IPS-18c (cell line): ENCODE results near the gene RAC2.
"Not testable (repeated sequence)": the region's sequence is repeated elsewhere in the genome, so short reads cannot be mapped to it uniquely, and the experiment has no call there.

ENCODE experiments used
- H3K4me3 ChIP-seq: 2 replicates; pipeline ENCODE4 v1.7.0; 2013; ENCODE audit warnings: low read depth, mild to moderate bottlenecking, low read length, moderate library complexity; ENCODE audit not compliant: insufficient read depth
- H3K9me3 ChIP-seq: one replicate; pipeline ENCODE4 v1.6.1; 2013; ENCODE audit warnings: mild to moderate bottlenecking, low read length, moderate library complexity; ENCODE audit not compliant: control insufficient read depth, insufficient read depth

RAC2 gene

DNA sequence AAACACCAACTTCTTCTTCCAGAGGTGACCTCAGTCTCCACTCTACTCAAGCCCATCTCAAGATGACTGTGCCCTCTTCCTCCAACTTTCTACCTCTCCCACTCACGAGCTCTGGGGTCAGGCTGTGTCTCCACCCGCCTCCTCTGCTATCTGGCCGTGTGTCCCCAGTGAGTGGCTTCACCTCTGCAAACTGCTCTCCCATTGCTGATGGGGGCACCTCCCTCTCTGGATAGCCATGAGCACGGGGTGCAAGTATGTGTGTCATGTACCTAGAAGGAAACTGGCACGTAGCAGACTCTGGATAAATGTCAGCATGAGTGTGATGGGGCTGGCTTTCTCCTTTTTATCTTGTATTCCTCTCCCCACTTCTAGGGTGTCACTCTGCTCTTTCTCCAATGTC is 18.3 kb upstream of the RAC2 start:
- H3K4me3 ChIP-seq: no peak overlapping the region
- no peaks in the 10 kb centered on the region for H3K9me3 ChIP-seq

DNA sequence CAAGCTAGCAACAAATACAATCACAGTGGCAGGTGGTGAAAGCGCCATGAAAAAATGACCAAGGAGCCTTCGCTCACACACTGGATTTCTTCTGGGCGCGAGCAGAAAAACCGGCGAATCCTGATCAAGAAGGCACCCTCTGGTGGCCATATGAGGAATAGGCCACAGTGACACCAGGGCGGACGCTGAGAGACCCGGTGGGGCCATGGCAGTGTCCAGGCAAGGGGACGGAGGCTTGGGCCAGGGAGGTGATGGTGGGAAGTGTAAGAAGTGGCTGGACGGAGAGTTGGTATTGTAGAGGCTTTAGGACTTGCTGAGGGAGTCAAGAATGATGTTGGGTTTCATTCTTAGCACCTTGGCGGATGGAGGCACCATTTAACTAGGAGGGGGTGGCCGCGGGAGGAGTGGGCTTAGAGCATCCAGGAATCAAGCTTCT is 16.9 kb upstream of the RAC2 start:
- Histone ChIP-seq H3K9me3 (no peaks in the 10 kb centered on the region), H3K4me3 (no peak overlapping the region)

DNA sequence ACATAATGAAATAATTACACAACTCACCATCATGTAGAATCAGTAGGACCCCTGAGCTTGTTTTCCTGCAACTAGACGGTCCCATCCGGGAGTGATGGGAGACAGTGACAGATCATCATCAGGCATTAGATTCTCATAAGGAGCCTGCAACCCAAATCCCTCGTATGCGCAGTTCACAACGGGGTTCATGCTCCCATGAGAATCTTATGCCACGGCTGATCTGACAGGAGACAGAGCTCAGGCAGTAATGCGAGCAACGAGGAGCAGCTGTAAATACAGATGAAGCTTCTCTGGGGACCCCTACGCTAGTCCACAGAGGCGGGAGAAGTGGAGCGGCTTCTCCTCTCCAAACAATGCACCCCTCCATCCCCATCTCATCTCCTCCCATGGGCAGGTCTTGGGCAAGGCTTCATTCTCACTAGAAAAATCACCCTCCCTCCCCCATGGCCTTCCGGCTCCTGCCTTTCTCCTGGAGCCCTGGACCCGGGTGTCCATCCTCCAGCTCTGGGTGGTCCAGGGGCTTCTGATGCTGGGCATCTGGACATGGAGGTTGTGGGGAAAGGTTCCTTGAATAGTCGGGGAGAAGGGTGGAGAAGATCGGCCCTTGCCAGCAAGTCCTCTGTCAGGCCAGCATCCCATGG is 16.2 kb upstream of the RAC2 start:
- Histone ChIP-seq H3K9me3 (no peaks in the 10 kb centered on the region), H3K4me3 (no peak overlapping the region)

DNA sequence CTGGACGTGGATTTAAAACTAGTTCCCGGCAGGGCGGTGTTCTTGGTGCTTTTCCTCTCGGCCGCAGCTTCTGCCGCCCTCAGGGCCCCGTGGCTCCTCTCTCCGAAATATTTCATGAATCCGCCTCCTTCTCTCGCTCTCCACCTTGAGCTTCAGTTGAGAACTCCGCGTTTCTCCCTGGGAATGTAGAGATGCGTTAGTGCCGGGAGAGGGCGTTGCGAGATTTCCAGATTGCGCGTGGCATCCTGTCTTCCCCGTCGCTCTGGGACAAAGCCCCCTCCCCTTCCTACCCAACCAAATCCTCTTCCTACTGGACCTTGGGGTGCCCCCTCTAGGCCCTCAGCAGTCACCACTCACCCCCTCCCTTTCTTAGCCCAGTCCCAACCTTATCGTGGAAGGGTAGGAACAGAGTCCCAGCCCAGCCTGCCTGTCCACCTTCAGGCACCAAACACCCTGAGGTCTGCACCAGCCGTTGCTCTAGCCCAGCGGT is 15.5 kb upstream of the RAC2 start:
- H3K4me3 ChIP-seq: no peak overlapping the region

DNA sequence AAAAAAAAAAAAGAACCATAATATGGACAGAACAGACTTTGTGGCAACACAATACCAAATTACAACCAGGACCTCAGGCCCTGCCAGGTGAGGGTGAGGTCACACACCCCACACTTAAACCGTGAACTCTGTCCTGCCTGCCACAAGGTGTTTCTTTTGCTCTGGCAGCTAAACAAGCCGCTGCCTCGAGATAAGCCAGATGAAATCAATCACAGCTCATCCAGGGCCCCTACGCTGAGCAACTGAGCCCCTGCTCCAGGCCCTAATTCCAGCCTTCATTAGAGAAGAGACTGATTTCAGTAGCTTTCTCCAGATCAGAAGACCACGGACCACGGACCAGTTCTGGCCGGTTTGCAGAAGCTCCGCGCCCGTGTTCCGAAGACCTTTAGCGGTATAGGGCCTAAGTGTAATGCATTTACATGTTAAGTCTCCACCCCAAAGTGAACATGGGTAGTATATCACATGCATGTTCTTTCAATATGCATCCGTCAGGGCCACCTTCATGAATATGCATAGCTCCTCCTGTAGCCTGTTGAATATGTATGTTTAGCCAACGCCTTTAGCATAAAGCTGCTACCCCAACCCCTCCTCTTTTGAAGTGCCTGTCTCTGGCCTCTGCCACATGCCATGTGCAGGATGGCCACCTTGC is 14.8 kb upstream of the RAC2 start:
- Histone ChIP-seq H3K9me3 (no peaks in the 10 kb centered on the region), H3K4me3 (no peak overlapping the region)

More for the DNA sequence above, 15.5 kb upstream of the RAC2 start:
- H3K9me3 ChIP-seq: no peaks in the 10 kb centered on the region

DNA sequence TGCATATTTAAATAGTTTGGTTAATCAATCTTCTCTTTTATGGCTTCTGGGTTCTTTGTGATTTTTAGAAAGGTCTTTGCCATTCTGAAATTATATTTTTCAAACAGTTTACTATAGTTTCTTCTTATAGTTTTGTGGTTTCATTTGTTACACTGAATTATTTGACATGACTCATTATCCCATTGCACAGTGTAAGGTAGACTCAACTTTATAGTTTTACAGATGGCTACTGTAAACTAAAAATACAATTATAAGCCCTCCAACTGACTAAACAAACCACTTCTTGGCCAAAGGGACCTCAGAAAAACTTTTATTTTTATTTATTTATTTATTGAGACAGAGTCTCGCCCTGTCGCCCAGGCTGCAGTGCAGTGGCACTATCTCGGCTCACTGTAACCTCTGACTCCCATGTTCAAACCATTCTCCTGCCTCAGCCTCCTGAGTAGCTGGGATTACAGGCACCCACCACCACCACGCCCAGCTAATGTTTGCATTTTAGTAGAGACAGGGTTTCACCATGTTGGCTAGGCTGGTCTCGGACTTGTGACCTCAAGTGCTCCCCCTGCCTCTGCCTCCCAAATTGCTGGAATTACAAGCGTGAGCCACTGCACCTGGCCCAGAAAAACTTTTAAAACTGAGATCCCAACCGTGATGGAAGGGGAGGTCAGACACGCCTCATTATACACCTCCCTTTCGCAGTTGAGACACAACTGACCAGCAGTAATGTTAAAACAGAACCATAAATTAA is 14.1 kb upstream of the RAC2 start:
- Histone ChIP-seq H3K4me3 (no peak overlapping the region), H3K9me3 (no peaks in the 10 kb centered on the region)

DNA sequence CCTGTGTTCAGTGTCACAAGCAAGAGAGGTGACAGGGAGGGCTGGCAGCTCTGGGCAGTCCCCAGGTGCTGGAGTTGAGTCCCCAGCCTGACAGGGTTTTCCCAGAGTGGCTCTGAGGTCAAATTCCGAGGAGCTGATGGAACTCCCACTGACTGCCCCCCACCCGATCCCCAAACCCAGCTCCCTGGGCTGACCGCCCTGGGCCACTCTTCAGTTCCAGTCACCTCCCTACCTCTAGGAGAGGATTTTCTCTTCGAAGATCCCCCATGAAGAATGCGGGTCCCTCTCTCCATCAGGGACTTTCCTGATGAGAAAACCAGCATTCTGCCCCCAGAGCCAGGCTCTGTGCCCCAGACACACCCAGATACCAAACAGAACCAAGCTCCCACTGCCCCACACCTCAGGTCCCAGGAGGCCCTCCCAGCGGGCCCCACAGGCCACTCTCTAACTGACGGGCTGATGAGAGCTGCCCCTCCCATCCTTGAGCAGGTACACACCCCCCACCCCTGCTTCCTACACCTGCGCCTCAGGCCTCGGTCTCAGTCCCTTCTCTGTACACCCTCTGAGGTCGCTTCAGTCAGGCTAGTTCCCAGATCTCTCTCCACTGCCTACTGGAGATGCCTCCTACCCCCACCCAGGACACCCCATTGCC is 12.1 kb upstream of the RAC2 start:
- Histone ChIP-seq H3K4me3 (no peak overlapping the region), H3K9me3 (no peaks in the 10 kb centered on the region)

DNA sequence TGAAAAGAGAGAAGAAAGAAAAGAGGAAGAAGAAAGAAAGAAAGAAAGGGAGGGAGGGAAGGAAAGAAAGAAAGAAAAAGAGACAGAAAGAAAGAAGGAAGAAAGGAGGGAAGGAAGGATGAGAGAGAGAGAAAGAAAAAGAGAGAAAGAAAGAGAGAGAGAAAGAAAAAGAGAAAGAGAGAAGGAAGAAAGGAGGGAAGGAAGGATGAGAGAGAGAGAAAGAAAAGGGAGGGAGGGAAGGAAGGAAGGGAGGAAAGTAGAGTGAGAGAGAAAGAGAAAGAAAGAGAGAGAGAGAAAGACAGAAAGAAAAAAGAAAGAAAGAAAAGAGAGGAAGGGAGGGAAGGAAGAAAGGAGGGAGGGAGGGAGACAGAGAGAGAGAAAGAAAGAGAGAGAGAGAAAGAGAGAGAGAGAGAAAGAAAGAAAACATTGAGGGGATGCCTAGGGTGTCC is 11.5 kb upstream of the RAC2 start:
- Histone ChIP-seq H3K9me3 (no peaks in the 10 kb centered on the region), H3K4me3 (no peak overlapping the region)

DNA sequence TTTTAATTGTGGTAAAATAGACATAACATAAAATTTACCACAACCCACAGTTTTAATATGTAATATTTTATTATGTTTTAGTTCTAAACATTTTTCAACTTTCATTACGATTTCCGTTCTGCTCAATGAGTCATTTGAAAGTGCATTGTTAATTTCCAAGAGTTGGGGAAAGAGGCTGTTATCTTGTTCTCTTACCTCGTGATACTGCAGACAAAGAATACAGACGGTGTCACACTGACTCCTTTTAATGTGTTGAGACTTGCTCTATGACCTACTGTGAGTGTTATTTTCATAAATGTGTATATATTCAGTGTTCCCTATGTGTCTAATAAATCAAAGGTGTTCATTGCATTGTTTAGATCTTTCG is 10.8 kb upstream of the RAC2 start:
- no peaks in the 10 kb centered on the region for H3K9me3 ChIP-seq
- H3K4me3 ChIP-seq: no peak overlapping the region

DNA sequence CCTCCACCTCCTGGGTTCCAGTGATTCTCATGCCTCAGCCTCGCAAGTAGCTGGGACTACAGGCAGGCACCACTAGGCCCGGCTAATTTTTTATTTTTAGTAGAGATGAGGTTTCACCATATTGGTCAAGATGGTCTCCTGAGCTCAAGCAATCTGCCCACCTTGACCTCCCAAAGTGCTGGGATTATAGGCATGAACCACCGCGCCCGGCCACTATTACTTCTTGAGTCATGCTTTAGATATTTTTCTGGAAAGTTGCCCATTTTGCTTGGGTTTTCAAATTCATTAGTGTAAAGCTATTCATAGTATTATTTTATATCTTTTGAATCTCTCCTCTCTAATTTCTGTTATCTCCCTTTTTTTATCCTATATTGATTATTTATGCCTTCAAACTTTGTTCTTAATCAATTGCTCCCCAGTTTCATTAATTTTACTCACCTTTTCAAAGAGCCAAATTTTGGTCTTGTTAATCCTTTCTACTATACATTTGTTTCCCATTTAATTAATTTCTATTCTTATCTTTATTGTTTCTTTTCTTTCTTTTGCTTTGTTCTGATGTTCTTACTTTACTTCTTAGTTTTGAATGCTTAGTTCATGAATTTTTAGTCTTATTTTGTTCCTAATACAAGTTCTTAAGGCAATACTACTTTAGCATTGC is 10.3 kb upstream of the RAC2 start:
- H3K9me3 ChIP-seq: no peaks in the 10 kb centered on the region
- H3K4me3 ChIP-seq: no peak overlapping the region

DNA sequence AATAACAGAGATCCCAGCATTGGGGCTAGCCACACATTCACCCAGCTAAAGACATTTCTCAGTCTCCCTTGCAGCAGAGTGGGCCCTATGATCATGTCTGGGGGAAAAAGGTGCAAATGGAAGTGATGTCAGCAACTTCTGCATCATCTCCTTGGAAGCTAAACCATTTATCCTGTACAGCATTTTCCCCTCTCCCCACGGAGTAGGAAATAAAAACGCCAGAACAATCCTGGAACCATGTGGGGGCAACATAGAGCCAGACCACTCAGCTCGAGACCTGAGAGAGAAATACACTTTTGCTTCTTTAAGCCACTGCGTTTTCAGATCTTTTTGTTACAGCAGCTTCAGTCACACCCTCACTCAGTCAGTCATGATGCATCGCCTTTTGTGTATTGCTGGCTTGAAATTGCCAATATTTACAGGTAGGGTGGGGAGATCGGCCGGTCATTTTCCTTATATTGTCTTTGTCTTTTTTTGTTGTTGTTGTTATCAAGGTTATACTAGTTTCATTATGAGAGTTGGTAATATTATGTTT is 9.1 kb upstream of the RAC2 start:
- Histone ChIP-seq H3K9me3 (no peaks in the 10 kb centered on the region), H3K4me3 (no peak overlapping the region)

DNA sequence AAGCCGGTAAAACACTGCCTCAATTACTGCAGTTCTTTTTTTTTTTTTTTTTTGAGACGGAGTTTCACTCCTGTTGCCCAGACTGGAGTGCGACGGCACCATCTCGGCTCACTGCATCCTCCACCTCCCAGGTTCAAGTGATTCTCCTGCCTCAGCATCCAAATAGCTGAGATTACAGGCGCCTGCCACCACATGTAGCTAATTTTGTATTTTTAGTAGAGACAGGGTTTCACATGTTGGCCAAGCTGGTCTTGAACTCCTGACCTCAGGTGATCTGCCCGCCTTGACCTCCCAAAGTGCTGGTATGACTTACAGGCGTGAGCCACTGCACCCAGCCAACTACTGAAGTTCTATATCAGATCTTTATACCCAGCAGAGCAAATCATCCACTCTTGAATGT is 7.8 kb upstream of the RAC2 start:
- not testable (repeated sequence) for H3K9me3 ChIP-seq, H3K4me3 ChIP-seq

DNA sequence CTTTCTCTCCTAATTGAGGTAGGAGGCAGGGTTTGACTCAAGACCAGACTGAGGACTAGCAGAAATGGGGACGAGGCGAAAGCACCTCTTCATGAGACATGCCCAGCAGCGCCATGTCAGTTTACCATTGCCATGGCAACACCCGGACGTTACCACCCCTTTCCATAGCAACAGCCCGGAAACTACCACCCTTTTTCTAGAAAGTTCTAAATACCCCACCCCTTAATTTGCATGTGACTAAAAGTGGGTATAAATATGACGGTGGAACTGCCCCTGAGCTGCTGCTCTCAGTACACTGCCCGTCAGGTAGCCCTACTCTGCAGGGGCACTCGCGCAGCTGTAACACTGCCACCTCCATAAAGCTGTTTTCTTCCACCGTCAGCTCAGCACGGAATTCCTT is 5.9 kb upstream of the RAC2 start:
- Histone ChIP-seq H3K9me3 (no peaks in the 10 kb centered on the region), H3K4me3 (no peak overlapping the region)

DNA sequence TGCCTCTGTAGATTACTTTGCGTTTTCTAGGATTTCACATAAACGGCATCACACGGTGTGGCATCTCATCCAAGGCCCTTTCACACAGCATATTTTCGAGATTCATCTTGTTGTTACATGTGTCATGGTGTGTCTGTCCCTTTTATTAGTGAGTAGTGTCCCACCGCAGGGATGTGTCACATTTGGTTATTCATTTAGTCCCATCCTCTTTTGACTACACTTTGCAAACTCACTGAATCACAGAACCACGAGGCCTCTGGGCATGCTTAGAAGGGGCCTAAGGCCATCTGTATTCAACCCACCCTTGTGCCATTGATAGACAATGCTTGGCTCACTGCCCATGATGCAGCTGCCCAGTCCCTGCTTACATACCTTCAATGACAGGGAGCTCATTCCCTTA is 4.2 kb upstream of the RAC2 start:
- no peaks in the 10 kb centered on the region for H3K9me3 ChIP-seq
- no peak overlapping the region for H3K4me3 ChIP-seq

DNA sequence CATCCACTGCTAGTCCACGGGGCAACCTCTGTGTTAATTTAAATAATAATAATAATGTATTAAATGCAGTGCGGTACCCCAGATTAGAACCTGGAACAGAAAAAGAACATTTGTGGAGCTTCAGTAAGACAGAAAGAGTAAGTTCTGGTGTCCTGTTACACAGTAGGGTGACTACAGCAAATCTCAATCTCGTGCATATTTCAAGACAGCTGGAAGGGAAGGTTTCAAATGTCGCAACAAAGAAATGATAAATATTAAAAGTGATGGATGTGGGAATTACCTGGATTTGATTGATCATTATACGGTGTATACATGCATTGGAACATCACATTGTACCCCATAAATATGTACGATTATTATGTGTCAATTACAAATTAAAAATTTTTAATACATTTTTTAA is 1.7 kb upstream of the RAC2 start:
- no peak overlapping the region for H3K4me3 ChIP-seq
- no peaks in the 10 kb centered on the region for H3K9me3 ChIP-seq

DNA sequence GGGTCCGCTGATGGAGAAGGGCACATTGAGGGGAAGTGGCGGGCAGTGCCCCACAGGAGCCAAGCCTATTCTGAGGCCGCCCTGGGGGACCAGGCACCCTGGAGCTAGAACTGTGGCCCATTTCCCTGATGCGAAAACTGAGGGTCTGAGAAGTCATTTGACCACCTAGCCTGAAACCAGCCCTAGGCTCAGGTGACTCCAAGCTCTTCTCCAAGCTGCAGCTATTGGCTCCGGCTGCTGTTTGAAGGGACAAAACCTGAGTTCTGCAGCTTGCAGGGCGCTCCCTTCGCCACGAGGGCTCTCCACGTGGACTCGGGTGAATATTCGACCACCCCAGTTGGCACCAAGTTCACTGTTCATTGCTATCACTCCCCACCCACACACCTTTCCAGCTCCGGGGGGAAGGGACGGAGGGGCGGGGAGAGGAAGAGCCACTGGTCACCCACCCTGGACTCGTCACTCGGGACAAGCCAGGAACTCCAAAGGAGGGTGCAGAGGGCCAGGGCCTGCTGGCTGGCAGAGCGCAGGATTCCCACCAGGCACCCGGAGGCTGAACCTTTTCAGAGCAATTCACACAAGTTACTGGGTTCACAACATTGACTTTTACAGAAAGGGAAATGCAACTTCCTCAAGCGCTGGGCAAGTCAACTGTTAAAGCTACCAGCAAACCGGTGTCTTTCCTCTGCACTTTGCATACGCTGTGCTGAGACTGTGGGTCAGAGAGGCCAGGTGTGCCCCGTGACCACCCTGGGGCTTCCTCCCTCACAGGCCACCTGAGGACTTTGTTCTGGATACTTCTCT is 1.1 kb upstream of the RAC2 start:
- no peak overlapping the region for H3K4me3 ChIP-seq

More for the DNA sequence above, 1.1 kb upstream of the RAC2 start:
- no peaks in the 10 kb centered on the region for H3K9me3 ChIP-seq
